ENCODE results near the gene FAT2. TPM values are rescaled to one million over a fixed set of nuclear protein-coding genes. Genes with fewer than 3 reads are reported as not detected.

FAT2 gene
- total RNA-seq, 1 donor from 2014 or later, result 0.14 TPM

DNA sequence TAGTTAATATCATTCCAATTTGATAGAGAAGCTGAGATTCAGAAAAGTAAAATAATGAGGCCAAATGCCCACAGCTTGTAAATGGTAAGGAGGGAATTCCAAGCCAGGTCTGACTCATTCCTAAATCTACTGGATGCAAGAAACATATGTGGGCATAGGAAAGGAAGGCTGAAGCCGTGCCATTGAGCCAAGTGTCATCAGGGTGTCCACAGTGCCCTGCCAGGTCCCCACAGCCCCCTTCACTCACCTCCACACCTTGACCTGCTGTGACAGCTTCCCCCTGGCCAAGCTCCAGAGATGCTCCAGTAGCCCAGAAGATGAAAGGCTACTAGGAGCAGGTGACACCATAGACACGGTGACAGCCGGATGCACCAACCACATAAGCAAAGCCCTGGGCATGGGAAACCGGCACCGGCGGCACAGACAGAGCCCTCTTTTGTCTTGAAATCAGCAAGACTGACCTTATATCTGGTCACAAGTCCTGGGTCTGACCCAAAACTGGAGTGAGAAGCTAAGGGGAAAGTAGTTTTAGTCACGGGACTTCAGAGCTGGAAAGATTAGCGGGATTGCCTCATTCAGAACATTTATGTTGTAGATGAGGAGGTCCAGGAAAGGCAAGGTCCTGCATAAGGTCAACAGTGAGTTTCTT is 20.1 kb upstream of the FAT2 start:
- Histone ChIP-seq H3K27me3 (ENCODE audit: insufficient read depth, low read length) (peaks cover 11% of the 10 kb centered on the region), H2AFZ (ENCODE audit: low read depth, low read length) (no peak overlapping the region), H4K20me1 (ENCODE audit: insufficient read depth, low read length) (no peaks in the 10 kb centered on the region), H3K27ac (ENCODE audit: low read depth, low read length) (no peak overlapping the region), H3K36me3 (ENCODE audit: insufficient read depth, low read length) (no peaks in the 10 kb centered on the region), H3K79me2 (ENCODE audit: insufficient read depth, low read length) (no peaks in the 10 kb centered on the region), H3K9ac (ENCODE audit: low read length) (no peak overlapping the region), H3K4me1 (ENCODE audit: insufficient read depth, low read length) (peaks cover 4% of the 10 kb centered on the region), H3K4me2 (ENCODE audit: low read length) (no peak overlapping the region), H3K4me3 (ENCODE audit: insufficient read depth, low read depth, low read length) (no peak overlapping the region), H3K9me3 (ENCODE audit: insufficient read depth, low read depth, low read length) (no peaks in the 10 kb centered on the region)
- TF ChIP-seq EZH2 (IDR thresholded peaks at IDR 0.05; ENCODE audit: insufficient read depth, low read length), result no peak
- no peak for DNase-seq (ENCODE audit: low read depth)
- no peak overlapping the region for H3K4me3 Mint-ChIP-seq (ENCODE audit: unreplicated experiment)
- H3K4me1 Mint-ChIP-seq (ENCODE audit: low read depth, unreplicated experiment), result peaks cover 24% of the 10 kb centered on the region
- peaks cover 12% of the 10 kb centered on the region for H3K27me3 Mint-ChIP-seq (ENCODE audit: low read depth, unreplicated experiment)
- H3K36me3 Mint-ChIP-seq (ENCODE audit: low read depth, unreplicated experiment), result no peaks in the 10 kb centered on the region
- H3K9me3 Mint-ChIP-seq (ENCODE audit: unreplicated experiment), result peaks cover 1% of the 10 kb centered on the region
- H3K27ac Mint-ChIP-seq (ENCODE audit: unreplicated experiment), result no peak overlapping the region
- FAIRE-seq, result no peak

DNA sequence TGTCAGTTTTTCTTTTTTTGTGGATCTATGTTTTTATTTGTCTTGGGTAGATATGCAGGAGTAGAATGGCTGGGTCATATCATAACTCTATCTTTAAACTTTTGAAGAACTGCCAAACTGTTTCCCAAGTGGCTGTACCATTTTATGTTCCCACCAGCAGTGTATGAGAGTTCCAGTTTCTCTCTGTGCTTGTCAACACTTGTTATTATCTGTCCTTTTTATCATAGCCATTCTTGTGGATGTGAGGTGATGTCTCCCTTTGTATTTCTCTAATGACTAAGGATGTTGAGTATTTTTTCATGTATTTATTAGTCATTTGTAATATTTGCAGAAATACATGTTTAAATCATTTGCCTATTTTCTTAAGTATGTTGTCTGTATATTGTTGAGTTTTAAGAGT is 17.4 kb upstream of the FAT2 start:
- H3K27ac Mint-ChIP-seq (ENCODE audit: unreplicated experiment), result no peak overlapping the region
- Histone ChIP-seq H3K79me2 (ENCODE audit: insufficient read depth, low read length) (no peaks in the 10 kb centered on the region), H3K9me3 (ENCODE audit: insufficient read depth, low read depth, low read length) (no peaks in the 10 kb centered on the region), H3K27me3 (ENCODE audit: insufficient read depth, low read length) (peaks cover 12% of the 10 kb centered on the region), H3K4me3 (ENCODE audit: insufficient read depth, low read depth, low read length) (no peak overlapping the region), H2AFZ (ENCODE audit: low read depth, low read length) (no peak overlapping the region), H3K9ac (ENCODE audit: low read length) (no peak overlapping the region), H3K27ac (ENCODE audit: low read depth, low read length) (no peak overlapping the region), H3K4me2 (ENCODE audit: low read length) (no peak overlapping the region), H3K36me3 (ENCODE audit: insufficient read depth, low read length) (no peaks in the 10 kb centered on the region), H4K20me1 (ENCODE audit: insufficient read depth, low read length) (no peaks in the 10 kb centered on the region), H3K4me1 (ENCODE audit: insufficient read depth, low read length) (peaks cover 4% of the 10 kb centered on the region)
- FAIRE-seq (no peak), DNase-seq (ENCODE audit: low read depth) (no peak)
- no peaks in the 10 kb centered on the region for H3K36me3 Mint-ChIP-seq (ENCODE audit: low read depth, unreplicated experiment)
- H3K27me3 Mint-ChIP-seq (ENCODE audit: low read depth, unreplicated experiment), result peaks cover 37% of the 10 kb centered on the region
- H3K4me1 Mint-ChIP-seq (ENCODE audit: low read depth, unreplicated experiment), result peaks cover 7% of the 10 kb centered on the region
- no peak for TF ChIP-seq CTCF (IDR thresholded peaks at IDR 0.05; ENCODE audit: insufficient read depth, low read depth, low read length)
- no peak for TF ChIP-seq EZH2 (IDR thresholded peaks at IDR 0.05; ENCODE audit: insufficient read depth, low read length)
- H3K4me3 Mint-ChIP-seq (ENCODE audit: unreplicated experiment), result no peak overlapping the region
- peaks cover 2% of the 10 kb centered on the region for H3K9me3 Mint-ChIP-seq (ENCODE audit: unreplicated experiment)

- Mint-ChIP-seq H3K36me3 (ENCODE audit: low read depth, unreplicated experiment) (no peaks in the 10 kb centered on the region), H3K4me3 (ENCODE audit: unreplicated experiment) (no peak overlapping the region), H3K27me3 (ENCODE audit: low read depth, unreplicated experiment) (peaks cover 43% of the 10 kb centered on the region), H3K27ac (ENCODE audit: unreplicated experiment) (no peak overlapping the region), H3K4me1 (ENCODE audit: low read depth, unreplicated experiment) (peaks cover 4% of the 10 kb centered on the region), H3K9me3 (ENCODE audit: unreplicated experiment) (peaks cover 2% of the 10 kb centered on the region)
- H3K79me2 ChIP-seq (ENCODE audit: insufficient read depth, low read length), result no peaks in the 10 kb centered on the region
- H2AFZ ChIP-seq (ENCODE audit: low read depth, low read length), result no peak overlapping the region
- H3K4me3 ChIP-seq (ENCODE audit: insufficient read depth, low read depth, low read length), result no peak overlapping the region
- H3K27ac ChIP-seq (ENCODE audit: low read depth, low read length), result no peak overlapping the region
- no peaks in the 10 kb centered on the region for H3K4me1 ChIP-seq (ENCODE audit: insufficient read depth, low read length)
- no peak for FAIRE-seq
- no peak for TF ChIP-seq CTCF (IDR thresholded peaks at IDR 0.05; ENCODE audit: insufficient read depth, low read depth, low read length)
- TF ChIP-seq EZH2 (IDR thresholded peaks at IDR 0.05; ENCODE audit: insufficient read depth, low read length), result no peak
- H3K27me3 ChIP-seq (ENCODE audit: insufficient read depth, low read length), result peaks cover 12% of the 10 kb centered on the region
- no peaks in the 10 kb centered on the region for H3K36me3 ChIP-seq (ENCODE audit: insufficient read depth, low read length)
- no peaks in the 10 kb centered on the region for H3K9me3 ChIP-seq (ENCODE audit: insufficient read depth, low read depth, low read length)
- no peak overlapping the region for H3K9ac ChIP-seq (ENCODE audit: low read length)
- no peak overlapping the region for H3K4me2 ChIP-seq (ENCODE audit: low read length)
- H4K20me1 ChIP-seq (ENCODE audit: insufficient read depth, low read length), result no peaks in the 10 kb centered on the region
- no peak for DNase-seq (ENCODE audit: low read depth)
Measured at GRCh38 chr5:151607304-151607703, 16.2 kb upstream of the FAT2 start.
